Astrocyte (in vitro differentiated cells and primary cell): ENCODE data around the gene EMX1.

Source experiments
- EZH2 ChIP-seq: IDR thresholded peaks from 2 replicates; pipeline ENCODE4 v1.6.1; 2012; ENCODE audit warnings: mild to moderate bottlenecking, low read length, inconsistent platforms; ENCODE audit not compliant: insufficient read depth
- TF ChIP-seq, protein P1 (sequence below): IDR thresholded peaks from 2 replicates; pipeline ENCODE4 v1.5.1; 2011; ENCODE audit warnings: low read depth, mild to moderate bottlenecking, inconsistent platforms, low read length, moderate library complexity; ENCODE audit not compliant: insufficient read depth

DNA sequence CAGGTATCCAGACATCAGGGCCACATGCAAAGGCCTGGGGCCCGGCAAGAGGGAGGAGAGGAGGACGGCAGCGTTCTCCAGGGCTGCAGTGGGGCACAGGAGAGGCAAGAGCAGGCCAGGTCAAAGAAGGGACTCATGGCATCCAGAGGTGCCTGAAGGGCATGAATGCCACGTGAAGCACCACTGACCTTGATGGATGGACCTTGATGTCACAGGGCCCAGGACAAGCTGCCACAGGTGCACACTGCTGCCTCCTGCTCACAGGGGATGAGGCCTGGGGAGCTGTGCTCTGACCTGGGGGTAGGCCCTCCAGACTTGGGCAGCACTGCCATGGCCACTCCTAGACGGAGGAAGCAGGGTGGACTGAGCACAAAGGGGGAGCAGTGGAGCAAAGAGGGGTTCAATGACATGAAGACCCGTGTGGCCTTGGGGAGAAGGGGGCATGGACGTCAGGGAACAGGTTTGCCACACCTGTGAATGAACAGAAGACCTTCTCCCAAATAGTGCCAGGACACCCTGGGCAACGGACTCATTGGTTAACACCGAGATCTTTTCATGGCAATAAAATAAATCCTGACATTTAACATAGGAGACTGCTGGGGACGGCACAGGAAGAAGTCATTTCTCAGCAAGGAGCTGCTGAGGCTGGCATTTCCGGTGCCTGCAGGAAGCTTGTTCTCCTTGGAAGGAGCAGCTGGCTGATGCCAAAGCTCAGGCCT lies 65.6 kb downstream of the EMX1 start:
- TF ChIP-seq, protein P1, sequence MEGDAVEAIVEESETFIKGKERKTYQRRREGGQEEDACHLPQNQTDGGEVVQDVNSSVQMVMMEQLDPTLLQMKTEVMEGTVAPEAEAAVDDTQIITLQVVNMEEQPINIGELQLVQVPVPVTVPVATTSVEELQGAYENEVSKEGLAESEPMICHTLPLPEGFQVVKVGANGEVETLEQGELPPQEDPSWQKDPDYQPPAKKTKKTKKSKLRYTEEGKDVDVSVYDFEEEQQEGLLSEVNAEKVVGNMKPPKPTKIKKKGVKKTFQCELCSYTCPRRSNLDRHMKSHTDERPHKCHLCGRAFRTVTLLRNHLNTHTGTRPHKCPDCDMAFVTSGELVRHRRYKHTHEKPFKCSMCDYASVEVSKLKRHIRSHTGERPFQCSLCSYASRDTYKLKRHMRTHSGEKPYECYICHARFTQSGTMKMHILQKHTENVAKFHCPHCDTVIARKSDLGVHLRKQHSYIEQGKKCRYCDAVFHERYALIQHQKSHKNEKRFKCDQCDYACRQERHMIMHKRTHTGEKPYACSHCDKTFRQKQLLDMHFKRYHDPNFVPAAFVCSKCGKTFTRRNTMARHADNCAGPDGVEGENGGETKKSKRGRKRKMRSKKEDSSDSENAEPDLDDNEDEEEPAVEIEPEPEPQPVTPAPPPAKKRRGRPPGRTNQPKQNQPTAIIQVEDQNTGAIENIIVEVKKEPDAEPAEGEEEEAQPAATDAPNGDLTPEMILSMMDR: no peak
- TF ChIP-seq EZH2: no peak
